ENCODE measurements around the gene NLRP12. TPM values are rescaled to one million over a fixed set of nuclear protein-coding genes. Genes with fewer than 3 reads are reported as not detected.

NLRP12 gene
- total and polyA plus RNA-seq, 10 of the 15 experiments (the other 5 are each of a cell fraction or from before 2014, with no cell fraction given), result not detected

DNA sequence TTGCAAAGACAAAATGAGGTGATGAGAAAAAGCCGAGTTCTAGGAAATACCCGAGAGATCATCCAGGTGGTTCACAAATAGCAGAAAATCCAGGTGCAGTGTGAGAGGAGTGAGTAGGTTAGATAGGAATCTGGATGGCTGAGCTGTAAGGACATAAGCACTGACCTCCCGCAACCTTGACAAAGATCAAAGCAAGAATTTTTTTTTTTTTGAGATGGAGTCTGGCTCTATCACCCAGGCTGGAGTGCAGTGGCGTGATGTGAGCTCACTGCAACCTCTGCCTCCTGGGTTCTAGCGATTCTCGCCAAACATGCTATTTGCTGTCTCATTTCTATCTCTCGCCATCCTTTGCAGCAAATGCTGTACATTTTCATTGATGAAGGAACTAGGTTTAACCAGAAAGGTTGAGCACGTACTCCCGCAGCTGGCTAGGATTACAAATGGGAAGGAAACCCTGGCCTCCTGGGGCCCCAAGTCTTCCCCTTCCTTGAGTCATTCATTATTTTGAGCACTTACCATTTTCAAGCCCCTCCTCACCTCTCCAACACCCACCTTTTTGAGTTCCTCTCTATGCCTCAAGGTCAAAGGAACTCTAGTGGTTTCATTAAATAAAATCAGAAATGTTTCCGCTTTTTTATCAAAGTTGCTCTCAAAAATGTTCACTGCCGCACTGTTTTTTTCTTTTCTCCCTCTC, 38.8 kb downstream of the NLRP12 start:
- H3K27ac ChIP-seq (ENCODE audit: control insufficient read depth, insufficient read depth), result no peak overlapping the region
- in situ Hi-C loops (cut with MboI), result no loop called here
- no peak overlapping the region for H2AFZ ChIP-seq (ENCODE audit: control insufficient read depth, low read depth, low read length)
- CTCF ChIA-PET, result no interaction called here
- ATAC-seq (no peak), DNase-seq (ENCODE audit: low read depth, low spot score) (no peak), FAIRE-seq (no peak)
- no peaks in the 10 kb centered on the region for H3K36me3 ChIP-seq (ENCODE audit: control insufficient read depth in 2 of 2, insufficient read depth in 2 of 2, low read length in 1 of 2)
- SMC1A ChIA-PET (ENCODE audit: uncharacterized antibody, unreplicated experiment), result no interaction called here
- WGBS (ENCODE audit: insufficient coverage, insufficient replicate concordance, low lambda C conversion rate, missing lambda C conversion rate), result 15% methylated on average over 11 of the region's 11 CpGs
- RAD21 ChIA-PET (ENCODE audit: unreplicated experiment), result no interaction called here
- no peaks in the 10 kb centered on the region for H3K79me2 ChIP-seq (ENCODE audit: control insufficient read depth, insufficient read depth, low read length)
- no peak for TF ChIP-seq STAT3 (IDR thresholded peaks at IDR 0.05; ENCODE audit: low read depth, low read length)
- TF ChIP-seq E2F4 (IDR thresholded peaks at IDR 0.05; ENCODE audit: low read depth, low read length), result no peak
- TF ChIP-seq SIX5 (IDR thresholded peaks at IDR 0.05; ENCODE audit: low read depth, low read length, severe bottlenecking), result no peak
- POLR2A ChIA-PET, result no interaction called here
- no TSS peak for BruUV-seq (replicated peaks)
- no peaks in the 10 kb centered on the region for H4K20me1 ChIP-seq (ENCODE audit: control insufficient read depth, insufficient read depth)
- H3K9me3 ChIP-seq (replicated peaks; ENCODE audit: control insufficient read depth, insufficient read depth, low read length), result no peaks in the 10 kb centered on the region; the same call in 2 of the 3 replicates
- no peak overlapping the region for H3K4me3 ChIP-seq
- no peaks in the 10 kb centered on the region for H3K27me3 ChIP-seq (replicated peaks in 1 of 2; ENCODE audit: control insufficient read depth in 2 of 2, insufficient read depth in 2 of 2, low read length in 1 of 2)
- H3K9ac ChIP-seq (ENCODE audit: control insufficient read depth, insufficient read depth, low read length), result no peak overlapping the region
- no peaks in the 10 kb centered on the region for H3K4me1 ChIP-seq (ENCODE audit: control insufficient read depth, insufficient read depth, low read length)
- H3K4me2 ChIP-seq (ENCODE audit: control insufficient read depth, insufficient read depth), result no peak overlapping the region
- intact Hi-C loops (cut with micrococcal nuclease; ENCODE audit: unreplicated experiment), result no loop called here

DNA sequence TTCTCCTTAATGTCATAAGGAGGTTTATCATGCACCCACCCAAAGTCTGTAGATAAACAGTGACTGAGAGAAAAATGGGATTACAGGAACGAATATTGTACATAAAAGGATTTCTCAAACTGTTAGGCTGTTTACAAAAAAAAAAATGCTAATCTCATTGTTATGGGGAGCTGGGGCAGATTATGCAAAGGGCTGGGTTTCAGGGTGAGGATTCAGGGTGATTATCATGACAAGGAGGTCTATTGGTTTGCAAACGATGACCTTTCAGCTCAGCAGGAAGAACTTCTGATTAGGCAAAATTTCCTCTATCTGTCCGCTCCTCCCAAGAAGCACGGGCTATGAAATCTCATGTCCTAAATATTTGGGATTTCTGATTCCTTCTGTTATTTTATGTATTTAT, 41.4 kb downstream of the NLRP12 start:
- H3K27me3 ChIP-seq (replicated peaks in 1 of 2; ENCODE audit: control insufficient read depth in 2 of 2, insufficient read depth in 2 of 2, low read length in 1 of 2), result no peaks in the 10 kb centered on the region
- no peaks in the 10 kb centered on the region; the same call in 2 of the 3 replicates for H3K9me3 ChIP-seq (replicated peaks; ENCODE audit: control insufficient read depth, insufficient read depth, low read length)
- H3K36me3 ChIP-seq (ENCODE audit: control insufficient read depth in 2 of 2, insufficient read depth in 2 of 2, low read length in 1 of 2), result no peaks in the 10 kb centered on the region
- POLR2A ChIA-PET, result no interaction called here
- H4K20me1 ChIP-seq (ENCODE audit: control insufficient read depth, insufficient read depth), result no peaks in the 10 kb centered on the region
- H3K79me2 ChIP-seq (ENCODE audit: control insufficient read depth, insufficient read depth, low read length), result no peaks in the 10 kb centered on the region
- no peak overlapping the region for H3K27ac ChIP-seq (ENCODE audit: control insufficient read depth, insufficient read depth)
- H2AFZ ChIP-seq (ENCODE audit: control insufficient read depth, low read depth, low read length), result no peak overlapping the region
- H3K4me1 ChIP-seq (ENCODE audit: control insufficient read depth, insufficient read depth, low read length), result no peaks in the 10 kb centered on the region
- BruUV-seq (replicated peaks), result no TSS peak
- no peak for ATAC-seq
- RAD21 ChIA-PET (ENCODE audit: unreplicated experiment), result no interaction called here
- in situ Hi-C loops (cut with MboI) (no loop called here), intact Hi-C loops (cut with micrococcal nuclease; ENCODE audit: unreplicated experiment) (no loop called here)
- CTCF ChIA-PET, result interaction anchor here (1.0 kb wide), 1 partner anchor 10 kb away, joined by 4 read pairs; no protein-coding TSS in a partner anchor
- WGBS (ENCODE audit: insufficient coverage, insufficient replicate concordance, low lambda C conversion rate, missing lambda C conversion rate), result 58% methylated on average over 4 of the region's 4 CpGs
- H3K4me2 ChIP-seq (ENCODE audit: control insufficient read depth, insufficient read depth), result no peak overlapping the region
- no peak for DNase-seq (ENCODE audit: low read depth, low spot score)
- no peak overlapping the region for H3K9ac ChIP-seq (ENCODE audit: control insufficient read depth, insufficient read depth, low read length)
- SMC1A ChIA-PET (ENCODE audit: uncharacterized antibody, unreplicated experiment), result no interaction called here
- FAIRE-seq, result no peak
- H3K4me3 ChIP-seq, result no peak overlapping the region
- TF ChIP-seq POU2F2 (IDR thresholded peaks at IDR 0.05; ENCODE audit: borderline replicate concordance, low read depth, low read length) (no peak), NFXL1 (IDR thresholded peaks at IDR 0.05; ENCODE audit: borderline replicate concordance) (no peak), CHD4 (IDR thresholded peaks at IDR 0.05) (no peak), TARDBP (IDR thresholded peaks at IDR 0.05; ENCODE audit: borderline replicate concordance) (no peak), ASH2L (IDR thresholded peaks at IDR 0.05; ENCODE audit: borderline replicate concordance, low read depth) (no peak), TCF7 (IDR thresholded peaks at IDR 0.05; ENCODE audit: borderline replicate concordance) (no peak), SIX5 (IDR thresholded peaks at IDR 0.05; ENCODE audit: low read depth, low read length, severe bottlenecking) (no peak)
- TF ChIP-seq, protein P1, sequence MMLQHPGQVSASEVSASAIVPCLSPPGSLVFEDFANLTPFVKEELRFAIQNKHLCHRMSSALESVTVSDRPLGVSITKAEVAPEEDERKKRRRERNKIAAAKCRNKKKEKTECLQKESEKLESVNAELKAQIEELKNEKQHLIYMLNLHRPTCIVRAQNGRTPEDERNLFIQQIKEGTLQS (IDR thresholded peaks at IDR 0.05; ENCODE audit: borderline replicate concordance, extremely low read depth, low read depth, low read length), result no peak
- TF ChIP-seq, protein P2, sequence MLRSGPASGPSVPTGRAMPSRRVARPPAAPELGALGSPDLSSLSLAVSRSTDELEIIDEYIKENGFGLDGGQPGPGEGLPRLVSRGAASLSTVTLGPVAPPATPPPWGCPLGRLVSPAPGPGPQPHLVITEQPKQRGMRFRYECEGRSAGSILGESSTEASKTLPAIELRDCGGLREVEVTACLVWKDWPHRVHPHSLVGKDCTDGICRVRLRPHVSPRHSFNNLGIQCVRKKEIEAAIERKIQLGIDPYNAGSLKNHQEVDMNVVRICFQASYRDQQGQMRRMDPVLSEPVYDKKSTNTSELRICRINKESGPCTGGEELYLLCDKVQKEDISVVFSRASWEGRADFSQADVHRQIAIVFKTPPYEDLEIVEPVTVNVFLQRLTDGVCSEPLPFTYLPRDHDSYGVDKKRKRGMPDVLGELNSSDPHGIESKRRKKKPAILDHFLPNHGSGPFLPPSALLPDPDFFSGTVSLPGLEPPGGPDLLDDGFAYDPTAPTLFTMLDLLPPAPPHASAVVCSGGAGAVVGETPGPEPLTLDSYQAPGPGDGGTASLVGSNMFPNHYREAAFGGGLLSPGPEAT (IDR thresholded peaks at IDR 0.05; ENCODE audit: low read depth), result no peak

Data from GM12878 (cell line).